Measurements from ENCODE around the gene CDC42EP3. TPM values are rescaled to one million over a fixed set of nuclear protein-coding genes. Genes with fewer than 3 reads are reported as not detected.

The CDC42EP3 gene, protein sequence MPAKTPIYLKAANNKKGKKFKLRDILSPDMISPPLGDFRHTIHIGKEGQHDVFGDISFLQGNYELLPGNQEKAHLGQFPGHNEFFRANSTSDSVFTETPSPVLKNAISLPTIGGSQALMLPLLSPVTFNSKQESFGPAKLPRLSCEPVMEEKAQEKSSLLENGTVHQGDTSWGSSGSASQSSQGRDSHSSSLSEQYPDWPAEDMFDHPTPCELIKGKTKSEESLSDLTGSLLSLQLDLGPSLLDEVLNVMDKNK
- total RNA-seq: 10 to 100 TPM; 56.1 to 60.9 TPM
- polyA plus RNA-seq: 100 to 1,000 TPM in 1 of 2 donors, 10 to 100 TPM in 1; 59.3 to 107 TPM

DNA sequence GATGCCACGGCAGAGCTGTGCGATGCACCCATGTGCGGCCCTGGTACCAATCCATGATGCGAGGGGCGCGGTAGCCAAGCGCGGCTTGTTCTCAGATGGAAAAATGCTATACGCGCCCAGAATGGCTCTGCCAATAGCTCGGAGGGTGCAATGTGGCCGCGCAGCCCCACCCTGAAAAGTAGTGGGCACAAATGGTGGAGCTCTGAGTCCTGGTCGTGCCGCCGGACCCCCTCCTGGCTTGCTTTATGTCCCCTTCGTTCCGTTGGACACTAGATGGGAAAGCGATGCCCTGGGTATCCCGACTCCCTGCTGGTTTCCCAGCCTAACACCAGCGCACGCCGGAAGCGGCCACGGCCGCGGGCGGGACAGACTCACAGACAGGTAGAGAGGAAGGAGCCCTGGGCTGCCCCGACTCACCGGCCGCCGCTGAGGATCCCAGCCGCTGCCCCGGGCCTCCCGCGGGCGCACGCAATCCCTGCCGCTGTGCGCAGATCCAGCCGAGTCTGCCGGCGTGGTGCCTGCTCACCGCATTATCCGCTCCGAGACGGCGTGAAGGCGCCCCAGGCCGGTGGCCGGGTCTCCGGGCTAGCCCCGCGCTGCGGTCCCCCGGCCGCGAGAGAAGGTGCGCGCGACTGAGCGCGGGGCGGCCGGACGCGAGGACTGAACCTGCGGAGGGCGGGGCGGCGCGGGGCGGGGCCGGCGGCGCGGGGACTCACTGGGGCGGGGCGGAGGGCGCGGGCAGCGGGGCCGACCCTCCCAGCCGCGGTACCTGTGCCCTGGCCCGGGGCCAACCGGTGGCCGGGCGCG lies at the start of gene CDC42EP3:
Gene CDC42EP3, minus strand, starts transcription at position 634 of the 807 bp plus-strand sequence. CDS start 25,055 bp downstream, outside the sequence.
- Mint-ChIP-seq H3K27ac (peak within 1 kb of the TSS; percentile 87 to 97 (median 94)), H3K36me3 (peaks cover 5 to 30% of the 10 kb centered on the region in 2 donors), H3K27me3 (no peaks in the 10 kb centered on the region), H3K4me3 (peak within 1 kb of the TSS; percentile 90 to 99 (median 97)), H3K4me1 (peaks cover 30 to 68% (median 51%) of the 10 kb centered on the region in 4 donors), H3K9me3 (no peaks in the 10 kb centered on the region)
- Histone ChIP-seq H3K27me3 (ENCODE audit: insufficient read depth, low read length) (no peaks in the 10 kb centered on the region), H3K36me3 (ENCODE audit: insufficient read depth, low read length) (peaks cover 5% of the 10 kb centered on the region), H3K4me3 (ENCODE audit: low read length in 2 of 2) (peak within 1 kb of the TSS; percentile 84 to 89), H3K9me3 (ENCODE audit: control insufficient read depth in 1 of 2, low read length in 2 of 2) (no peaks in the 10 kb centered on the region), H3K27ac (ENCODE audit: low read depth, low read length) (peak within 1 kb of the TSS; percentile 85), H3K4me1 (ENCODE audit: insufficient read depth, low read length) (peaks cover 45% of the 10 kb centered on the region)
- intact Hi-C loops (cut with micrococcal nuclease): loop anchor here (1.0 to 5.0 kb wide), 6 partner anchors 34 to 161 kb away; no protein-coding TSS in a partner anchor
- ChIA-PET CTCF (ENCODE audit: partially characterized antibody) (interaction anchor here (0.7 to 3.2 kb wide), 19 partner anchors 12 to 256 kb away, joined by 3 to 26 read pairs (median 4); no protein-coding TSS in a partner anchor), POLR2A (ENCODE audit: partially characterized antibody) (interaction anchor here (0.7 to 5.1 kb wide), 34 partner anchors 11 to 1453 kb away, joined by 3 to 116 read pairs (median 6); partner anchors contain the start of gene RMDN2)
- peak; percentile 57 to 81 (median 60) for DNase-seq

- no peaks in the 10 kb centered on the region for H3K27me3 ChIP-seq (ENCODE audit: insufficient read depth, low read length)
- H3K36me3 ChIP-seq (ENCODE audit: insufficient read depth, low read length): no peaks in the 10 kb centered on the region
- H3K27ac ChIP-seq (ENCODE audit: low read depth, low read length): no peak overlapping the region
- no peak overlapping the region for H3K27ac Mint-ChIP-seq
- intact Hi-C loops (cut with micrococcal nuclease): no loop called here
- H3K4me1 Mint-ChIP-seq: peaks cover 0 to 4% (median under 1%) of the 10 kb centered on the region in 4 donors
- no peak for DNase-seq
- no peaks in the 10 kb centered on the region for H3K9me3 ChIP-seq (ENCODE audit: control insufficient read depth in 1 of 2, low read length in 2 of 2)
- no peak overlapping the region for H3K4me3 Mint-ChIP-seq
- POLR2A ChIA-PET (ENCODE audit: partially characterized antibody): no interaction called here
- peaks cover 0 to 3% of the 10 kb centered on the region in 2 donors for H3K36me3 Mint-ChIP-seq
- CTCF ChIA-PET (ENCODE audit: partially characterized antibody): no interaction called here
- H3K4me3 ChIP-seq (ENCODE audit: low read length in 2 of 2): no peak overlapping the region
- H3K9me3 Mint-ChIP-seq: peaks cover 0 to 13% (median 4%) of the 10 kb centered on the region in 8 donors
- no peaks in the 10 kb centered on the region for H3K4me1 ChIP-seq (ENCODE audit: insufficient read depth, low read length)
- H3K27me3 Mint-ChIP-seq: peaks cover 0 to 2% of the 10 kb centered on the region in 2 donors
These were observed 49.7 kb upstream of the CDC42EP3 start for GRCh38 chr2:37721201-37721560.

GRCh38 chr2:37720533-37721200 lies 49.2 kb upstream of the CDC42EP3 start:
- no peaks in the 10 kb centered on the region for H3K27me3 ChIP-seq (ENCODE audit: insufficient read depth, low read length)
- intact Hi-C loops (cut with micrococcal nuclease): no loop called here
- H3K27me3 Mint-ChIP-seq: peaks cover 0 to 2% of the 10 kb centered on the region in 2 donors
- no peak overlapping the region for H3K27ac ChIP-seq (ENCODE audit: low read depth, low read length)
- no peaks in the 10 kb centered on the region for H3K4me1 ChIP-seq (ENCODE audit: insufficient read depth, low read length)
- POLR2A ChIA-PET (ENCODE audit: partially characterized antibody): no interaction called here
- no peak for DNase-seq
- CTCF ChIA-PET (ENCODE audit: partially characterized antibody): no interaction called here
- H3K4me1 Mint-ChIP-seq: peaks cover 0 to 4% (median under 1%) of the 10 kb centered on the region in 4 donors
- no peaks in the 10 kb centered on the region for H3K36me3 ChIP-seq (ENCODE audit: insufficient read depth, low read length)
- no peak overlapping the region for H3K27ac Mint-ChIP-seq
- H3K4me3 ChIP-seq (ENCODE audit: low read length in 2 of 2): no peak overlapping the region
- peaks cover 0 to 4% of the 10 kb centered on the region in 2 donors for H3K36me3 Mint-ChIP-seq
- H3K4me3 Mint-ChIP-seq: no peak overlapping the region
- H3K9me3 Mint-ChIP-seq: peaks cover 0 to 13% (median 6%) of the 10 kb centered on the region in 8 donors
- no peaks in the 10 kb centered on the region for H3K9me3 ChIP-seq (ENCODE audit: control insufficient read depth in 1 of 2, low read length in 2 of 2)

DNA sequence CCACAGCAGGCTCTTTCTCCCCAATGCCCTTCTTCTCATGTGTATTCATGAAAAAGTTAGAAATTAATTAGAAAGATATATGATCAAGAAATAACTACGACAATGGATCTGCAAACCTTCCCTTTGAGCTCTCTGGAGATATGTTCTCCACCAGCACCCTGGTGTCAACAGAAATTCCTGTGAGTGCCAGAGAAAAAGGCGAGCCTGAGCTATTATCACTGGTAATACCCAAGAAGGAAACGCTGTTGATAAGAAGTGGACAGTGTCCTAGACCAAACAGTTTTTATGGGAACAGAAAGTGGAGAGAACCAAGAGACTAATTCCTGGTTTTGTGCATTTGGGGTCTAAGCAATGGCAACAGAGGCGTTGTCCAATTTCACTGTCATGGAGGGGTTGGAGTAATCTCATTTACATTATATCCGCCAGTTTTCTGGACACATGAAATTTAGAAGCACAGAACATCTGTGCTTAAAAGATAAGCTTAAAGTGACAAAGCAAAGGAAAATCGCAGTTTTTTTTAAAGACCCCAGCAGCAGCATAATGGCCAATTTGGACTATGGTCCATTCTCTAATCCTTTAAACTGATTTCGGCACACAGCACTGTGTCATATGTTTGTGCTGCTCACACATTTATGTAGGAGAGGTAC lies 47.2 kb upstream of the CDC42EP3 start:
- Mint-ChIP-seq H3K36me3 (peaks cover 3 to 6% of the 10 kb centered on the region in 2 donors), H3K27ac (no peak overlapping the region), H3K4me3 (no peak overlapping the region), H3K4me1 (peaks cover 1 to 8% (median 5%) of the 10 kb centered on the region in 4 donors), H3K27me3 (peaks cover 0 to 2% of the 10 kb centered on the region in 2 donors), H3K9me3 (peaks cover 0 to 24% (median 14%) of the 10 kb centered on the region in 8 donors)
- H3K27me3 ChIP-seq (ENCODE audit: insufficient read depth, low read length): no peaks in the 10 kb centered on the region
- CTCF ChIA-PET (ENCODE audit: partially characterized antibody): interaction anchor here (1.5 kb wide), 1 partner anchor 19 kb away, joined by 4 read pairs; no protein-coding TSS in a partner anchor
- intact Hi-C loops (cut with micrococcal nuclease): no loop called here
- peaks cover 4% of the 10 kb centered on the region for H3K4me1 ChIP-seq (ENCODE audit: insufficient read depth, low read length)
- POLR2A ChIA-PET (ENCODE audit: partially characterized antibody): no interaction called here
- DNase-seq: no peak
- no peak overlapping the region for H3K27ac ChIP-seq (ENCODE audit: low read depth, low read length)
- no peak overlapping the region for H3K4me3 ChIP-seq (ENCODE audit: low read length in 2 of 2)
- H3K36me3 ChIP-seq (ENCODE audit: insufficient read depth, low read length): no peaks in the 10 kb centered on the region
- no peaks in the 10 kb centered on the region for H3K9me3 ChIP-seq (ENCODE audit: control insufficient read depth in 1 of 2, low read length in 2 of 2)

- Mint-ChIP-seq H3K9me3 (peaks cover 0 to 19% (median 11%) of the 10 kb centered on the region in 8 donors), H3K27me3 (no peaks in the 10 kb centered on the region), H3K27ac (peak overlapping the region in 5 of 7 donors; percentile 9 to 74 (median 37)), H3K36me3 (peaks cover 5 to 6% of the 10 kb centered on the region in 2 donors), H3K4me1 (peaks cover 20 to 46% (median 31%) of the 10 kb centered on the region in 4 donors), H3K4me3 (peak overlapping the region in 6 of 8 donors; percentile 49 to 81 (median 68))
- no peaks in the 10 kb centered on the region for H3K9me3 ChIP-seq (ENCODE audit: control insufficient read depth in 1 of 2, low read length in 2 of 2)
- ChIA-PET POLR2A (ENCODE audit: partially characterized antibody) (interaction anchor here (1.2 kb wide), 1 partner anchor 87 kb away, joined by 3 read pairs; no protein-coding TSS in a partner anchor), CTCF (ENCODE audit: partially characterized antibody) (interaction anchor here (1.2 kb wide), 2 partner anchors 298 to 317 kb away, joined by 3 to 5 read pairs; no protein-coding TSS in a partner anchor)
- no peak overlapping the region for H3K4me3 ChIP-seq (ENCODE audit: low read length in 2 of 2)
- peak in 2 of 5 donors; percentile 4 to 8 for DNase-seq
- no peak overlapping the region for H3K27ac ChIP-seq (ENCODE audit: low read depth, low read length)
- peaks cover 37% of the 10 kb centered on the region for H3K4me1 ChIP-seq (ENCODE audit: insufficient read depth, low read length)
- H3K36me3 ChIP-seq (ENCODE audit: insufficient read depth, low read length): no peaks in the 10 kb centered on the region
- H3K27me3 ChIP-seq (ENCODE audit: insufficient read depth, low read length): no peaks in the 10 kb centered on the region
- intact Hi-C loops (cut with micrococcal nuclease): no loop called here
These were observed 41.8 kb upstream of the CDC42EP3 start for GRCh38 chr2:37713258-37713700.

GRCh38 chr2:37711831-37712230 lies 40.4 kb upstream of the CDC42EP3 start:
- Histone ChIP-seq H3K4me1 (ENCODE audit: insufficient read depth, low read length) (peaks cover 47% of the 10 kb centered on the region), H3K36me3 (ENCODE audit: insufficient read depth, low read length) (no peaks in the 10 kb centered on the region), H3K9me3 (ENCODE audit: control insufficient read depth in 1 of 2, low read length in 2 of 2) (no peaks in the 10 kb centered on the region), H3K4me3 (ENCODE audit: low read length in 2 of 2) (no peak overlapping the region), H3K27ac (ENCODE audit: low read depth, low read length) (no peak overlapping the region), H3K27me3 (ENCODE audit: insufficient read depth, low read length) (no peaks in the 10 kb centered on the region)
- DNase-seq: no peak
- Mint-ChIP-seq H3K9me3 (peaks cover 0 to 19% (median 9%) of the 10 kb centered on the region in 8 donors), H3K4me3 (peak overlapping the region in 7 of 8 donors; percentile 39 to 76 (median 49)), H3K27me3 (no peaks in the 10 kb centered on the region), H3K4me1 (peaks cover 22 to 58% (median 35%) of the 10 kb centered on the region in 4 donors), H3K27ac (peak overlapping the region; percentile 24 to 84 (median 72)), H3K36me3 (peaks cover 3 to 5% of the 10 kb centered on the region in 2 donors)
- ChIA-PET POLR2A (ENCODE audit: partially characterized antibody) (interaction anchor here (0.7 to 1.1 kb wide), 5 partner anchors 40 to 112 kb away, joined by 3 read pairs; partner anchors contain the start of gene CDC42EP3), CTCF (ENCODE audit: partially characterized antibody) (interaction anchor here (0.6 to 1.2 kb wide), 5 partner anchors 11 to 321 kb away, joined by 3 to 4 read pairs (median 3); no protein-coding TSS in a partner anchor)
- intact Hi-C loops (cut with micrococcal nuclease): no loop called here

All from CD4-positive, alpha-beta memory T cell (primary cell).